Measurements from ENCODE around the gene NGB.
A peak's percentile ranks its signal among the peaks of the same experiment; 100 is the strongest.

Gene NGB

DNA sequence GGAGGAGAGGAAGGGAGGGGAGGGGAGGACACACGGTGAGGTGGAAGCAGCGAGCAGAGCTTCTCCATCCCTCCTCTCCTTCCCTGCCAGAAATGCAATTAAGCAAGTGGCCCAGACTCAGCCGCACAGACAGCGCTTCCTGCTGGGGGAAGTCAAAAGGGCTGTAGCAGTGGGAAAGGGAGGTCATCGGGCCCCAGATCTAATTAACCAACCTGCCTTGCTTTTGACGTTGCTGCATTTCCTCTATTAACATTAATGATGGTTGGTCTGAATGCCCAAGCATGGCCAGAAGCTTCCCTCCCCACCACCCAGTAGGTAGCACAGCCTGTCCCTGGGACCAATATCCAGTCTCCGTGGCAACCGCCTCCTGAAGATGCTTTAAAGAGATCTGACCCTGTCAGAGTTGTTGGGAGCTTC lies 4.6 kb upstream of the NGB start:
- Histone ChIP-seq H3K27me3 (ENCODE audit: insufficient read depth, poor library complexity, severe bottlenecking) (peaks cover 3% of the 10 kb centered on the region), H3K4me3 (replicated peaks; ENCODE audit: insufficient read depth, low read length) (no peak overlapping the region), H3K27ac (replicated peaks) (no peak overlapping the region)
- TF ChIP-seq SPI1 (IDR thresholded peaks at IDR 0.05; ENCODE audit: borderline replicate concordance, low read depth), result no peak
- no peak for TF ChIP-seq CTCF (IDR thresholded peaks at IDR 0.05; ENCODE audit: insufficient read depth, low read length)
- no peak for TF ChIP-seq GABPA (IDR thresholded peaks at IDR 0.05; ENCODE audit: low read depth)
- TF ChIP-seq, protein P1, sequence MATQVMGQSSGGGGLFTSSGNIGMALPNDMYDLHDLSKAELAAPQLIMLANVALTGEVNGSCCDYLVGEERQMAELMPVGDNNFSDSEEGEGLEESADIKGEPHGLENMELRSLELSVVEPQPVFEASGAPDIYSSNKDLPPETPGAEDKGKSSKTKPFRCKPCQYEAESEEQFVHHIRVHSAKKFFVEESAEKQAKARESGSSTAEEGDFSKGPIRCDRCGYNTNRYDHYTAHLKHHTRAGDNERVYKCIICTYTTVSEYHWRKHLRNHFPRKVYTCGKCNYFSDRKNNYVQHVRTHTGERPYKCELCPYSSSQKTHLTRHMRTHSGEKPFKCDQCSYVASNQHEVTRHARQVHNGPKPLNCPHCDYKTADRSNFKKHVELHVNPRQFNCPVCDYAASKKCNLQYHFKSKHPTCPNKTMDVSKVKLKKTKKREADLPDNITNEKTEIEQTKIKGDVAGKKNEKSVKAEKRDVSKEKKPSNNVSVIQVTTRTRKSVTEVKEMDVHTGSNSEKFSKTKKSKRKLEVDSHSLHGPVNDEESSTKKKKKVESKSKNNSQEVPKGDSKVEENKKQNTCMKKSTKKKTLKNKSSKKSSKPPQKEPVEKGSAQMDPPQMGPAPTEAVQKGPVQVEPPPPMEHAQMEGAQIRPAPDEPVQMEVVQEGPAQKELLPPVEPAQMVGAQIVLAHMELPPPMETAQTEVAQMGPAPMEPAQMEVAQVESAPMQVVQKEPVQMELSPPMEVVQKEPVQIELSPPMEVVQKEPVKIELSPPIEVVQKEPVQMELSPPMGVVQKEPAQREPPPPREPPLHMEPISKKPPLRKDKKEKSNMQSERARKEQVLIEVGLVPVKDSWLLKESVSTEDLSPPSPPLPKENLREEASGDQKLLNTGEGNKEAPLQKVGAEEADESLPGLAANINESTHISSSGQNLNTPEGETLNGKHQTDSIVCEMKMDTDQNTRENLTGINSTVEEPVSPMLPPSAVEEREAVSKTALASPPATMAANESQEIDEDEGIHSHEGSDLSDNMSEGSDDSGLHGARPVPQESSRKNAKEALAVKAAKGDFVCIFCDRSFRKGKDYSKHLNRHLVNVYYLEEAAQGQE (IDR thresholded peaks at IDR 0.05; ENCODE audit: insufficient replicate concordance, low read depth), result no peak
- TF ChIP-seq POLR2AphosphoS5 (IDR thresholded peaks at IDR 0.05; ENCODE audit: low read depth), result no peak
- peak; percentile 7 to 48 for DNase-seq (ENCODE audit: low read depth in 1 of 2, low spot score in 1 of 2)

DNA sequence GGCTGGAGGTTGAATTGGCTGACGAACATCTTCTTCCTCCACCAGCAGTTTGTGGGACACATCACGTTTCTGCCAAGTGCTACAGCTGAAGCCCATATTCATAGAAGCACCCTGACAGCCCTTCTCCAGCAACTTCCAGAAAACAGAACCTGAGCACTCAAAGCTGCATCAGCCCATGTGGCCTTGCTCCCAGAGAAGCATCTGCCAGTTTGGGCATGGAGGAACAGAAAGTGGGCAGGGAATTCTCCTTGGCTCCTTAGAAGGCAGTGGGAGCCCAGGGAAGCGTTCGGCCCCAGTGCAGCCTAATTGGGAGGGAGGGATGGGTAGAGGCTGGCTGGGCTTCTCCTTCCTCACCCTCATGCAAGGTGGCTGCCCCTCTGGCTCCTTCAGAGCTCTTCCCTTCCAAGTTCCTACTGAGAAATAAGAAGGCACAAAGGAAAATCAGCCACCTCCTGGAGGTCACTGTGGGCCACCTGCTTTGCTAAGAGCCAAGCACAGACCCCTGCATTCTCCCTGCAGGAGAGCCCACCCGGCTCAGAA lies 4.1 kb upstream of the NGB start:
- TF ChIP-seq, protein P1 (IDR thresholded peaks at IDR 0.05; ENCODE audit: insufficient replicate concordance, low read depth), result no peak
- no peak for TF ChIP-seq CTCF (IDR thresholded peaks at IDR 0.05; ENCODE audit: insufficient read depth, low read length)
- no peak for TF ChIP-seq SPI1 (IDR thresholded peaks at IDR 0.05; ENCODE audit: borderline replicate concordance, low read depth)
- no peak for TF ChIP-seq GABPA (IDR thresholded peaks at IDR 0.05; ENCODE audit: low read depth)
- no peak for TF ChIP-seq POLR2AphosphoS5 (IDR thresholded peaks at IDR 0.05; ENCODE audit: low read depth)
- Histone ChIP-seq H3K27me3 (ENCODE audit: insufficient read depth, poor library complexity, severe bottlenecking) (peaks cover 6% of the 10 kb centered on the region), H3K27ac (replicated peaks) (no peak overlapping the region), H3K4me3 (replicated peaks; ENCODE audit: insufficient read depth, low read length) (no peak overlapping the region)
- no peak for DNase-seq (ENCODE audit: low read depth in 1 of 2, low spot score in 1 of 2)

DNA sequence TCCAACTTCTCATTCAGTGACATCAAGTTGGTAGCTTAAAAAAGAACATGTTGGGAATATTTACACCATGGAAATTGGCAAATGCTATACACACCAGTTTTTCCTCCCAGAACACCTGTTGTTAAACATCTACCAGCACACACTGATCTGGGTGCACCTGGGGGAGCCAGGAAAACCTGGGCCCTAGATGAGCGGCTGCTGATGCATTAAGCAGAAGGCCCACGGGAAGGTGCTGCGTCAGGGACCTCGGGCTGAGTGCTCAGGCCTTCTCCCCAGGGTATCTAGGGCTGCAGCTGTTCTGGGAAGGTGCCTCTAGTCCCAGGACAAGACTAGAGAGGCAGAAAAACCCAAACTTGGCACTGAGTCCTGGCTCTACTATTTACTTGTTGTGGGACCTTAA lies 2.8 kb upstream of the NGB start:
- Histone ChIP-seq H3K27me3 (ENCODE audit: insufficient read depth, poor library complexity, severe bottlenecking) (peaks cover 6% of the 10 kb centered on the region), H3K27ac (replicated peaks) (no peak overlapping the region), H3K4me3 (replicated peaks; ENCODE audit: insufficient read depth, low read length) (no peak overlapping the region)
- DNase-seq (ENCODE audit: low read depth in 1 of 2, low spot score in 1 of 2), result no peak
- TF ChIP-seq, protein P1 (IDR thresholded peaks at IDR 0.05; ENCODE audit: insufficient replicate concordance, low read depth), result no peak
- no peak for TF ChIP-seq CTCF (IDR thresholded peaks at IDR 0.05; ENCODE audit: insufficient read depth, low read length)
- no peak for TF ChIP-seq GABPA (IDR thresholded peaks at IDR 0.05; ENCODE audit: low read depth)
- TF ChIP-seq POLR2AphosphoS5 (IDR thresholded peaks at IDR 0.05; ENCODE audit: low read depth), result no peak
- no peak for TF ChIP-seq SPI1 (IDR thresholded peaks at IDR 0.05; ENCODE audit: borderline replicate concordance, low read depth)
